ENCODE measurements around the gene GPR156.

DNA sequence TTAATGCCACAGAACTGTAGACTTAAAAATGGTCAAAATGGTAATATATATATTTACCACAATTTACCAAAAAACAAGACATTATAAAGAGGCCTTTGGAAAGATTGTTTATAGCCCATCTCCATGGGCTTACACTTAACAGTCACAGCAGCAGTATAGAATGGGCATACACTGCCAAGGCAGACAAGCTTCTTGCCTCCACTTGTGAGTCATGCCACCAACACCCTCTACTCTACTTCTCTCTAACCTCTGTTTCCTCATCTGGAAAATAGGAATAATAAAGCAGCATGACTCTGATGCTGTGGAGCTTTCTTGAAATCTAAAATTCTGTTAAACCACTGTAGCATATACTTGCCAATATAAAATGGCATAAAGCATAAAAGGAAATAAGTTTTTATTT is 14.4 kb upstream of the GPR156 start:
- no peak for TF ChIP-seq CTCF (IDR thresholded peaks at IDR 0.05)
- TF ChIP-seq POLR2A (IDR thresholded peaks at IDR 0.05): no peak

Data from Peyer's patch (tissue), 4 donors.